Panc1 (cell line): ENCODE results near the gene HGF.

Source experiments
- POLR2AphosphoS5 ChIP-seq: IDR thresholded peaks from 2 replicates; pipeline ENCODE4 v1.6.1; 2012; ENCODE audit warnings: mild to moderate bottlenecking, low read depth, low read length, moderate library complexity
- TF ChIP-seq, protein P1 (sequence below): fragments of 450-650 bp; IDR thresholded peaks from 2 replicates; pipeline ENCODE4 v1.5.1; 2017; ENCODE audit warnings: mild to moderate bottlenecking

DNA sequence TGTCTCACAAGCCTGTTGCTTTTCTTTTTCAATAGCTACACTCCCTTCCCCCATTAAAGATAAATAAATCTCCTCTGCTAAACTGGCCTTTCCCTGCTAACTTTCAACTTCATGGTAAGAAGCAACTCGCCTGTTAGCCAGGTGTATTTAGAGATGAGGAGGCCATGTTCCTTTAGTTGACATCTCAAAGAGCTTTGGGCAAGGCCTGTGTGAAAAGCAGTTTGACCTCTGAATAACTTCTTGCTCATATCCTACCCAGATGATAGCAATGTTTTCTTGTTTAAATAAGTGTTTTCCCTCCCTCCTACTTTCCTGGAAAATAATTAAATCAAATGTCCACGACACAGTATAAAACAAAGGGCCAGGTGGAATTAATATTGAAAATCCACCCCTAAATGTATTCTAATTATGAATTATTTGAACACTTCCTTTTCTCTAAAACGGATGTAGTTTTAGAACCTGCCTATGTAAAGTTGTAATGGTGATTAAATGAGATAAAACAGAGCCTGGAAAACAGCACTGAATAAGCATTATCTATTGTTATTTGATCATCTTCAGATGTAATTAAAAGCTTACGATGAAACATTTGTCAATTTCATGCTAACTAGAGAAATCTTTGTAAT lies 78.5 kb downstream of the HGF start:
- TF ChIP-seq, protein P1, sequence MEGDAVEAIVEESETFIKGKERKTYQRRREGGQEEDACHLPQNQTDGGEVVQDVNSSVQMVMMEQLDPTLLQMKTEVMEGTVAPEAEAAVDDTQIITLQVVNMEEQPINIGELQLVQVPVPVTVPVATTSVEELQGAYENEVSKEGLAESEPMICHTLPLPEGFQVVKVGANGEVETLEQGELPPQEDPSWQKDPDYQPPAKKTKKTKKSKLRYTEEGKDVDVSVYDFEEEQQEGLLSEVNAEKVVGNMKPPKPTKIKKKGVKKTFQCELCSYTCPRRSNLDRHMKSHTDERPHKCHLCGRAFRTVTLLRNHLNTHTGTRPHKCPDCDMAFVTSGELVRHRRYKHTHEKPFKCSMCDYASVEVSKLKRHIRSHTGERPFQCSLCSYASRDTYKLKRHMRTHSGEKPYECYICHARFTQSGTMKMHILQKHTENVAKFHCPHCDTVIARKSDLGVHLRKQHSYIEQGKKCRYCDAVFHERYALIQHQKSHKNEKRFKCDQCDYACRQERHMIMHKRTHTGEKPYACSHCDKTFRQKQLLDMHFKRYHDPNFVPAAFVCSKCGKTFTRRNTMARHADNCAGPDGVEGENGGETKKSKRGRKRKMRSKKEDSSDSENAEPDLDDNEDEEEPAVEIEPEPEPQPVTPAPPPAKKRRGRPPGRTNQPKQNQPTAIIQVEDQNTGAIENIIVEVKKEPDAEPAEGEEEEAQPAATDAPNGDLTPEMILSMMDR = no peak
- no peak for TF ChIP-seq POLR2AphosphoS5
